Adrenal gland (tissue), 12 donors: Measurements from ENCODE around the gene MED13. TPM values are rescaled to one million over a fixed set of nuclear protein-coding genes. Genes with fewer than 3 reads are reported as not detected.
A peak's percentile ranks its signal among the peaks of the same experiment; 100 is the strongest.

Source experiments
- DNase-seq, 7 donors: peaks; one replicate each; pipeline ENCODE4 v3.0.0-alpha.2; 2019 to 2020
- H3K27ac ChIP-seq, 5 donors: fragments of 200-600 bp; sonication (generic) in 4 of 5; 1 replicate in 3 of 5; 2 replicates in 2 of 5; pipeline versions ENCODE4 v1.5.1 to v1.8.0; 2016 to 2020; ENCODE audit warnings: mild to moderate bottlenecking in 1 of 5
- H3K27me3 ChIP-seq: fragments of 200-600 bp; 2 replicates; pipeline ENCODE4 v1.8.0; 2021
- H3K36me3 ChIP-seq, 2 donors: fragments of 200-600 bp; replicated peaks in 1 of 2; 1 replicate in 1 of 2; 2 replicates in 1 of 2; pipeline versions ENCODE4 v1.5.1 to v1.8.0; 2018 to 2022
- H3K4me1 ChIP-seq, 2 donors: fragments of 200-600 bp; replicated peaks in 1 of 2; 1 replicate in 1 of 2; 2 replicates in 1 of 2; pipeline versions ENCODE4 v1.5.1 to v1.8.0; 2018 to 2021
- H3K4me3 ChIP-seq, 4 donors: fragments of 200-600 bp; sonication (generic) in 3 of 4; one replicate each; pipeline ENCODE4 v1.5.1; 2016 to 2018
- H3K9me3 ChIP-seq, 3 donors: fragments of 200-600 bp; sonication (generic) in 1 of 3; replicated peaks in 1 of 3; 1 replicate in 2 of 3; 2 replicates in 1 of 3; pipeline versions ENCODE4 v1.5.1 to v1.8.0; 2016 to 2021
- CTCF ChIP-seq, 6 experiments: fragments of 450-650 bp in 4 of 6; fragments of 200-600 bp in 2 of 6; sonication (generic) in 1 of 6; IDR thresholded peaks; 1 replicate in 5 of 6; 2 replicates in 1 of 6; pipeline versions ENCODE4 v1.5.1 to v1.8.0; 2016 to 2021; ENCODE audit warnings: antibody characterized with exemption in 6 of 6, mild to moderate bottlenecking in 2 of 6, moderate library complexity in 1 of 6
- POLR2A ChIP-seq, 2 donors: fragments of 450-650 bp; IDR thresholded peaks; one replicate each; pipeline ENCODE4 v1.6.1; 2017; ENCODE audit warnings: antibody characterized with exemption in 2 of 2, mild to moderate bottlenecking in 2 of 2, moderate library complexity in 1 of 2
- WGBS, 4 donors: extraction: QIAGEN DNeasy Blood & Tissue Kit in 2 of 4; methylation state at CpG; one replicate each; pipeline versions ENCODE4 v1.1.5 to v1.1.7; 2013 to 2017; 5-methylcytosine and 5-hydroxymethylcytosine counted together
- intact Hi-C, 2 donors: fragments of 100-400 bp; cut with DNase I; formaldehyde crosslinking; loops; one replicate each; pipeline versions ENCODE4 v1.14.1 to v1.15.0; 2022 to 2023
- polyA plus RNA-seq, 3 donors: library from polyadenylated mRNA; stranded (reverse); fragments of 200-250 nt in 2 of 3; fragments of 350-450 nt in 1 of 3; fragmentation: Illumina TruSeq in 1 of 3; extraction: RNeasy Lipid Tissue Mini Kit (QIAGEN cat#74804) in 1 of 3; gene quantifications; one replicate each; pipeline ENCODE4 v1.2.3, GENCODE V29; 2013 to 2014
- total RNA-seq, 9 donors: library from RNA; depleted of rRNA in 4 of 9; stranded (reverse); fragments of >200 nt in 4 of 9; fragments of 120-200 nt in 1 of 9; fragmentation: NEBNext Ultra II Directional in 1 of 9; extraction: Animal tissue kit (Norgen Biotek cat#: 25700) in 1 of 9; gene quantifications; one replicate each; pipeline versions ENCODE4 v1.1.0 to v1.2.4, GENCODE V29; 2013 to 2023
- donor health status: healthy with polysubstance abuse.
- donor health status: Bipolar disorder and iron deficiency.
- donor health status: DM: yes; HTN: yes; CAD: no.
- donor health status: DM: no; HTN: no; CAD: no.
- donor health status: DM: no; HTN: no; CAD: no.
- donor health status: DM: yes; HTN: yes; CAD: no.

MED13 gene
- total and polyA plus RNA-seq, 12 donors = 8.2 to 62.3 (median 51.8) TPM

- Histone ChIP-seq H3K9me3 (no peaks in the 10 kb centered on the region), H3K4me1 (no peaks in the 10 kb centered on the region), H3K36me3 (no peaks in the 10 kb centered on the region), H3K4me3 (no peak overlapping the region), H3K27me3 (no peaks in the 10 kb centered on the region), H3K27ac (no peak overlapping the region)
- DNase-seq = no peak
- intact Hi-C loops = no loop called here
- TF ChIP-seq POLR2A (IDR thresholded peaks at IDR 0.05) = no peak
- TF ChIP-seq CTCF (IDR thresholded peaks at IDR 0.05) = no peak
- 67 to 86% (median 71%) methylated on average over 2 of the region's 2 CpGs for WGBS, 4 donors
These were observed 5.8 kb upstream of the MED13 start for GRCh38 chr17:62070900-62071299.

GRCh38 chr17:62067165-62068145 lies 2.4 kb upstream of the MED13 start:
- no peak for DNase-seq
- intact Hi-C loops = loop anchor here in 1 of 2 donors (10.0 kb wide), 1 partner anchor 433 kb away; no protein-coding TSS in a partner anchor
- no peak for TF ChIP-seq CTCF (IDR thresholded peaks at IDR 0.05)
- TF ChIP-seq POLR2A (IDR thresholded peaks at IDR 0.05) = no peak
- H3K4me1 ChIP-seq = peaks cover 9 to 14% of the 10 kb centered on the region in 2 donors
- H3K9me3 ChIP-seq = no peaks in the 10 kb centered on the region
- no peak overlapping the region for H3K27ac ChIP-seq
- 87 to 90% (median 89%) methylated on average over 7 of the region's 7 CpGs for WGBS, 4 donors
- no peak overlapping the region for H3K4me3 ChIP-seq
- H3K36me3 ChIP-seq = no peaks in the 10 kb centered on the region
- no peaks in the 10 kb centered on the region for H3K27me3 ChIP-seq

- Histone ChIP-seq H3K27me3 (no peaks in the 10 kb centered on the region), H3K4me3 (peak overlapping the region; percentile 79 to 98 (median 89)), H3K36me3 (peaks cover 0 to 3% of the 10 kb centered on the region in 2 donors), H3K4me1 (peaks cover 16 to 23% of the 10 kb centered on the region in 2 donors), H3K27ac (peak overlapping the region; percentile 88 to 99 (median 98)), H3K9me3 (no peaks in the 10 kb centered on the region)
- intact Hi-C loops = loop anchor here in 1 of 2 donors (10.0 kb wide), 1 partner anchor 431 kb away; no protein-coding TSS in a partner anchor
- WGBS, 4 donors = 1 to 2% (median 1%) methylated on average over 27 to 51 of the region's 51 CpGs
- TF ChIP-seq CTCF (IDR thresholded peaks at IDR 0.05) = peak; percentile 83 to 92 (median 90)
- TF ChIP-seq POLR2A (IDR thresholded peaks at IDR 0.05) = peak; percentile 25 to 76
- DNase-seq = peak; percentile 98 to 100 (median 99)
These were observed 762 bp upstream of the MED13 start for GRCh38 chr17:62065611-62066468.
